ENCODE results near the gene KRT13.

GRCh38 chr17:41549596-41550039 lies 44.2 kb upstream of the KRT13 start:
- TF ChIP-seq CTCF (IDR thresholded peaks at IDR 0.05; ENCODE audit: extremely low read depth in 1 of 2, insufficient read depth in 1 of 2, low read depth in 1 of 2, low read length in 2 of 2) (no peak), POLR2A (IDR thresholded peaks at IDR 0.05; ENCODE audit: low read depth, low read length) (no peak), POLR2AphosphoS5 (IDR thresholded peaks at IDR 0.05; ENCODE audit: insufficient read depth, low read depth, low read length) (no peak), EZH2 (IDR thresholded peaks at IDR 0.05; ENCODE audit: borderline replicate concordance, low read depth, low read length, severe bottlenecking) (no peak), GATA2 (IDR thresholded peaks at IDR 0.05; ENCODE audit: insufficient read depth, insufficient read length, low read depth, low read length) (no peak), FOS (IDR thresholded peaks at IDR 0.05; ENCODE audit: borderline replicate concordance, insufficient read depth, low read length) (no peak)
- TF ChIP-seq, protein P1, sequence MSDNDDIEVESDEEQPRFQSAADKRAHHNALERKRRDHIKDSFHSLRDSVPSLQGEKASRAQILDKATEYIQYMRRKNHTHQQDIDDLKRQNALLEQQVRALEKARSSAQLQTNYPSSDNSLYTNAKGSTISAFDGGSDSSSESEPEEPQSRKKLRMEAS (IDR thresholded peaks at IDR 0.05; ENCODE audit: insufficient read depth, insufficient read length) = no peak
